ENCODE results near the gene SEMA5A.

SEMA5A gene

GRCh38 chr5:9515436-9515835 is 30.4 kb downstream of the SEMA5A start:
- no peaks in the 10 kb centered on the region for H3K36me3 Mint-ChIP-seq (ENCODE audit: insufficient read depth)

GRCh38 chr5:9514968-9515367 is 30.9 kb downstream of the SEMA5A start:
- no peaks in the 10 kb centered on the region for H3K27me3 Mint-ChIP-seq
- H3K4me3 Mint-ChIP-seq = no peak overlapping the region
- no peaks in the 10 kb centered on the region for H3K36me3 Mint-ChIP-seq (ENCODE audit: insufficient read depth)
- DNase-seq (no peak), ATAC-seq (replicated peaks) (no peak)
- H3K4me1 Mint-ChIP-seq (ENCODE audit: low read depth in 2 of 2) = no peaks in the 10 kb centered on the region
- no peak overlapping the region for H3K27ac Mint-ChIP-seq
- H3K9me3 Mint-ChIP-seq = peaks cover 7 to 21% of the 10 kb centered on the region in 2 donors

More at GRCh38 chr5:9515436-9515835, 30.4 kb downstream of the SEMA5A start:
- ATAC-seq (replicated peaks) (no peak), DNase-seq (no peak)
- Mint-ChIP-seq H3K27ac (no peak overlapping the region), H3K4me1 (ENCODE audit: low read depth in 2 of 2) (no peaks in the 10 kb centered on the region), H3K4me3 (no peak overlapping the region), H3K9me3 (peaks cover 7 to 21% of the 10 kb centered on the region in 2 donors), H3K27me3 (no peaks in the 10 kb centered on the region)

DNA sequence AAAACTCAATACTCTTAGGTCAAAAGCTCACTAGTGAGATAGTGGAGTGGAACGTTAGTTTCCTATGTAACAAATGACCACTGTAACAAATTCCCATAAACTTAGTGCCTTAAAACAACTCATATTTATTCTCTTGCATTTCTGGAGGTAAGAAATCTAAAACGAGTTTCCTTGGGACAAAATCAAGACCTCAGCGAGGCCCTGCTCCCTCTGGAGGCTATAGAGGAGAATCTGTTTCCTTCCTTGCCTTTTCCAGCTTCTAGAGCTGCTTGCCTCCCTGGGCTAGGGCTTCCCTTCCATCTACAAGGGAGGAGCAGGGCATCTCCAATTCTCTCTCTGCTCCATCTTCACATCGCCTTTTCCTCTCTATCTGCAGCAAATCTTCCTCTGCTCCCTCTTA is 32.0 kb downstream of the SEMA5A start:
- no peaks in the 10 kb centered on the region for H3K36me3 Mint-ChIP-seq (ENCODE audit: insufficient read depth)
- DNase-seq (no peak), ATAC-seq (replicated peaks) (no peak)
- no peaks in the 10 kb centered on the region for H3K27me3 Mint-ChIP-seq
- peaks cover 7 to 25% of the 10 kb centered on the region in 2 donors for H3K9me3 Mint-ChIP-seq
- H3K4me3 Mint-ChIP-seq = no peak overlapping the region
- no peak overlapping the region for H3K27ac Mint-ChIP-seq
- H3K4me1 Mint-ChIP-seq (ENCODE audit: low read depth in 2 of 2) = no peaks in the 10 kb centered on the region

DNA sequence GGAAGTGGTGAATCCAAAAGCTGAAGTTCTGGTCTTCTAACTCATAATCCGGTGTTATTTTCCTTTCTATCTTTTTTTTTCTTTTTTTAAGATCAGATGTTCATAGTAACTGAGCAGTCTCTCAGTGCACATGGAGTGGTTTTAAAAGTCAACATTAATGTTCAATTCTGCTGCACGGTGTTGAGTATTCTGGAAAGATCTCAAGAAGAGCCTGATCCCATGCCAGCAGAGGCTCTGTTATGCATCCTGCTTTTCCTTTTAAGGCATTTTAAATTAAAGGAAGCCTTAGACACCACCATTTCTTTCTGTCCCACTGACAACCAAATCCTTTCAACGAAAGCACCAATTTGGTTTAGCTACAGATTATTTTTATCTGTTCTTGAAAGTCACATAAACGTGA is 33.4 kb downstream of the SEMA5A start:
- Mint-ChIP-seq H3K4me1 (ENCODE audit: low read depth in 2 of 2) (no peaks in the 10 kb centered on the region), H3K4me3 (no peak overlapping the region), H3K27me3 (no peaks in the 10 kb centered on the region), H3K9me3 (peaks cover 5 to 34% of the 10 kb centered on the region in 2 donors), H3K36me3 (ENCODE audit: insufficient read depth) (no peaks in the 10 kb centered on the region), H3K27ac (no peak overlapping the region)
- DNase-seq = no peak
- ATAC-seq (replicated peaks) = no peak

DNA sequence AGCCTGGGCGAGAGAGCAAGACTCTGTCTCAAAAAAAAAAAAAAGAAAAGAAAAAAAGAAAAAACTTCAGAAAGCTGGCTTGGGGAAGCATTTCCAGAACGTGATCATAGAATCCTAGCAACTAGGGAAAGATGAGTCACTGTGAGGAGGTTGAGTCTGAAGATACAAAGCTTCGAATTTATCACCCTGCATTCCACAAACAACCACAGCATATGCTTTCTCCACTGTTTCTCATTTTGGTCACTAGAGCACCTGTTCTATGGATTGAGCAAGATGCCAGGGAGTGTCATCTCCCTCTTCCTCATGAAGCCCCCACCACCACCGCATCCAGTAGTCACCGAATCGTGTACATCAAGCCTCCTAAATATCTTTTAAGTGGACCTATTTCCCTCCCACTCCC is 37.9 kb downstream of the SEMA5A start:
- Mint-ChIP-seq H3K9me3 (peaks cover 1 to 13% of the 10 kb centered on the region in 2 donors), H3K4me1 (ENCODE audit: low read depth in 2 of 2) (no peaks in the 10 kb centered on the region), H3K27me3 (no peaks in the 10 kb centered on the region), H3K36me3 (ENCODE audit: insufficient read depth) (no peaks in the 10 kb centered on the region), H3K4me3 (no peak overlapping the region), H3K27ac (no peak overlapping the region)
- no peak for DNase-seq
- ATAC-seq (replicated peaks) = no peak

GRCh38 chr5:9505225-9505624 is 40.6 kb downstream of the SEMA5A start:
- Mint-ChIP-seq H3K36me3 (ENCODE audit: insufficient read depth) (no peaks in the 10 kb centered on the region), H3K4me1 (ENCODE audit: low read depth in 2 of 2) (no peaks in the 10 kb centered on the region), H3K27me3 (no peaks in the 10 kb centered on the region), H3K4me3 (no peak overlapping the region), H3K27ac (no peak overlapping the region), H3K9me3 (peaks cover 7 to 20% of the 10 kb centered on the region in 2 donors)
- no peak for ATAC-seq (replicated peaks)
- DNase-seq = no peak

DNA sequence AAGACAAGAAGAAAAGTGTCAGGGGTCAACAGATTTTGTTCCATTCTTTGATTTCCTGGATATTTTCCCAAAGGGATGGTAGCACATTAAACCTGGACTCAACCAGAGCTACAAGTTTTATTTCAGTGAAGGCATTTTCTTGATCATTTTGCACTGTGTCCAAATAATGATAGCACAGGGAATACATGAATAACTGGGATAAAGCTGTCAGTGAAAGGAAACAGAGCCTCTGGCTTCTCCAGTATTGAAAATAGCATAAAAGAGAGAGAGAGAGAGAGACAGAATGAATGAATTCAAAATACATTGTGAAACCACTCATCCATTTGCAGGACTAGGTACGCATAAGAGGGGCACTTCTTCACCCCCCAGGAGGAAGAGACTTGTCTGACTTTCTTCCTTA is 43.0 kb downstream of the SEMA5A start:
- H3K27ac Mint-ChIP-seq = no peak overlapping the region
- no peaks in the 10 kb centered on the region for H3K27me3 Mint-ChIP-seq
- H3K4me1 Mint-ChIP-seq (ENCODE audit: low read depth in 2 of 2) = no peaks in the 10 kb centered on the region
- H3K9me3 Mint-ChIP-seq = peaks cover 7% of the 10 kb centered on the region in 2 donors
- no peak for ATAC-seq (replicated peaks)
- DNase-seq = no peak
- H3K36me3 Mint-ChIP-seq (ENCODE audit: insufficient read depth) = no peaks in the 10 kb centered on the region
- H3K4me3 Mint-ChIP-seq = no peak overlapping the region

DNA sequence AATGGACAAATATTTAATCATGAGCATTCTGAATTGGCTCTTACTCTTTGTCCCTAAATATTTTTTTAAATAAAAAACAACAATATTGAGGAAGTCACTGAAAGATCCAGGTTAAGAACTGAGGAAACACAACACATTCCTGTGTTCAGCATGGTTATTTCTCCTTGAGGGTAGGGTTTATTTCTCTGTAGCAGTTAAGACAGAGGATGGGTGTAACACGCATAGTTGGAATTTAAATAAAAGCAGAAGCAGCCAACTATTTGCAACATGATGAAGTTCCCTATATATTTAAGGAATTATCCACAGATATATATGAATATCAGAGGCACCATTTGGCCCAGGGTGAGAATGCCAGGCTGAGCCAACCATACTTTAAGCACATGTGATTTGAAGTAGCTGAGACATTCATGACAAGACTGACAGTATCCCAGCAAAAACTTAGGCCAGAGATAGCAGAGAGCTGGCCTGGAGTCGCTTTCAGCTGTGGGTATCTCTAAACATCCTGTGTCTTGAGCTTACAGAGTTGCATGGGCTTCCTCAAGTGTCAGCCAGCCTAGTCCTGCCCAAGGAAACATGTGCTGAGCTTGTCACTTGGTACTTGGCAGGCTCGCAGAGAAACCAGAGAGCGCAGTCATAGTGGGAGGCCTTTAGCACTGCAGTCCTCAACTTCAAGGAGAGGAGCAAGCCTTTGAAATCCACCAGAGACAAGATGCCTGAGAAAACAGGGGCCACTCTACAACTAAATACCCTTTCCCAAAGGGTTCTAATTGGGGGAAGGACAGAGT is 43.6 kb downstream of the SEMA5A start:
- Mint-ChIP-seq H3K4me3 (no peak overlapping the region), H3K36me3 (ENCODE audit: insufficient read depth) (no peaks in the 10 kb centered on the region), H3K4me1 (ENCODE audit: low read depth in 2 of 2) (no peaks in the 10 kb centered on the region), H3K9me3 (peaks cover 7% of the 10 kb centered on the region in 2 donors), H3K27ac (no peak overlapping the region), H3K27me3 (no peaks in the 10 kb centered on the region)
- DNase-seq (no peak), ATAC-seq (replicated peaks) (no peak)

- peaks cover 7% of the 10 kb centered on the region in 2 donors for H3K9me3 Mint-ChIP-seq
- H3K4me3 Mint-ChIP-seq = no peak overlapping the region
- DNase-seq (no peak), ATAC-seq (replicated peaks) (no peak)
- no peaks in the 10 kb centered on the region for H3K27me3 Mint-ChIP-seq
- no peaks in the 10 kb centered on the region for H3K36me3 Mint-ChIP-seq (ENCODE audit: insufficient read depth)
- no peak overlapping the region for H3K27ac Mint-ChIP-seq
- H3K4me1 Mint-ChIP-seq (ENCODE audit: low read depth in 2 of 2) = no peaks in the 10 kb centered on the region
Observed at GRCh38 chr5:9500625-9501024, 45.2 kb downstream of the SEMA5A start.

- Mint-ChIP-seq H3K27ac (no peak overlapping the region), H3K4me1 (ENCODE audit: low read depth in 2 of 2) (no peaks in the 10 kb centered on the region), H3K4me3 (no peak overlapping the region), H3K36me3 (ENCODE audit: insufficient read depth) (no peaks in the 10 kb centered on the region), H3K9me3 (peaks cover 7% of the 10 kb centered on the region in 2 donors), H3K27me3 (no peaks in the 10 kb centered on the region)
- no peak for DNase-seq
- no peak for ATAC-seq (replicated peaks)
Observed at GRCh38 chr5:9500193-9500592, 45.7 kb downstream of the SEMA5A start.

DNA sequence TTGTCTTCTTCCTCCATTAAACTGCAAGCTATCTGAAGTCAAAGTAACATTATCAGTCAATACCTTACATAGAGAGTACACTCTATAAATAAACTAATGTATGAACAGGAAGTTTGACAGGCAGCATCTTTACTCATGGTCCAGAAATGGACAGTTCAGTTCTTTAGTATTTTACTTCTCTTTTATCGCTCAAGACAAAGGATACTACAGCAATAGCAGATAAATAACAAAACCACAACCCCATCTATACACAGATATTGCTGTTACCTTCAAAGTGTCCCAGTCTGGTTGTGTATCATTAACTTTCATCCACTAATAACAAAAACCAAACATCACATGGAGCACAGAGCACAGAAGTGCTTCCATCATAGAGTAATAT is 46.4 kb downstream of the SEMA5A start:
- no peaks in the 10 kb centered on the region for H3K27me3 Mint-ChIP-seq
- no peaks in the 10 kb centered on the region for H3K4me1 Mint-ChIP-seq (ENCODE audit: low read depth in 2 of 2)
- DNase-seq (no peak), ATAC-seq (replicated peaks) (no peak)
- no peak overlapping the region for H3K27ac Mint-ChIP-seq
- peaks cover 7% of the 10 kb centered on the region in 2 donors for H3K9me3 Mint-ChIP-seq
- H3K36me3 Mint-ChIP-seq (ENCODE audit: insufficient read depth) = no peaks in the 10 kb centered on the region
- no peak overlapping the region for H3K4me3 Mint-ChIP-seq

DNA sequence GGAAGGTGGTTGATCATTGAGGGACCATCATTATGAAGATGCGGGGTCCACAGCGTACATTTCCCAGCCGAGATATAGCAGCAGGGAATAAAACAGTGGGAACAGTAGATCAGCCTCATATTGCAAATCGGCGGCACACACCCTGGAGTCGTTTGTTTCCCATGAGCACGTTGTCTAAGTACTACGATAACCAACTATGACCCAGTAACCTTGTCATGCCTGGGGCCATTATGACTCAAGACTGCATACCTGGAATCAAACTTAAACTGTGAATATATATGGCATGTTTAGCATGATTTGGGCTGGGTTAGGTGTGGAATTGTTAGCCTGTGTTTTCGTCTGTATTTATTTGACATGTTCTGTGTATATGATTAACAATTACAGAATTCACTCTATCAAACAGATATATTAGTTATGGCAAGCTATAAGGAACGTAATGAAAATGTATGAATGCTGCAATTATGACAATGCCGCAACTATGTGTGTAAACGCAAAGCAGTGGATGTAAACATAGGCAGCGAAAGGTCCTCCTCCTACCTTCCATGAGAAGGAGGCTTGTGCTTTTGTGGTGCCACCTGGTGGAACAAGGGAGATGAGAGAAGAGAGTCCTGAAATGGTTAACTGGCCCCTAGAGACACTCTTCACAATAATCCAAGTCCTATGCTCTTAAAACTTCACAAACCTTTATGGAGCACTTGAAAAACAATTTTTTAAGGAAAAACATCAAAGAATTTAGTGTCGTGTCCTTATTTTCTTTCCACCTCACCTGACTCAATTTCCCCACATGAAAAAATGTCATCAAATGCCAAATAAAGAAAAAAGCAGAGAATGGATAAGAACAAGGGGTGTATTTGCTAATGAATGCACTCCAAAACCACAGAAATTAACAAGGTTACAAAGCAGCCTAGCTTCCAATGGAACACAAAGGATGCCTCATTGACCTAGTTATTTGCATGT is 47.1 kb downstream of the SEMA5A start:
- no peak overlapping the region for H3K4me3 Mint-ChIP-seq
- DNase-seq (no peak), ATAC-seq (replicated peaks) (no peak)
- H3K9me3 Mint-ChIP-seq = peaks cover 7% of the 10 kb centered on the region in 2 donors
- H3K27me3 Mint-ChIP-seq = no peaks in the 10 kb centered on the region
- H3K27ac Mint-ChIP-seq = no peak overlapping the region
- H3K4me1 Mint-ChIP-seq (ENCODE audit: low read depth in 2 of 2) = no peaks in the 10 kb centered on the region
- H3K36me3 Mint-ChIP-seq (ENCODE audit: insufficient read depth) = no peaks in the 10 kb centered on the region

DNA sequence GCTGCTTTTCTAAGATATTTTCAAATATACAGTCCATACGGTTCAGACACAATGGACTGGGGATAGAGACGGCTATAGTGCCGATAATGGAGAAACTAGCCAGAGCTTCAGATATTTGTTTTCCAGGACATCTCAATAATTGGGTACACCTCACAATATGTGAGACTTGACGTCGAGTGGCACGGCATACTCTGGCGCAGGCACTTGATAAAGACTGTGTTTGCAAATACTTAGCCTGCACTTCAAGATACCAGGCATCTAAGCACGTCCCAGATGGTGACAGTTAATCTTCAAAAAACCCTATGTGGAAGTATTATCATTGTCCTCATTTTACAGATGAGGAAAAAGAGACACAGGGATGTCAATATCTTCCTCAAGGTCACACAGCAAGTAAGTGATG is 48.5 kb downstream of the SEMA5A start:
- peaks cover 0 to 1% of the 10 kb centered on the region in 2 donors for H3K9me3 Mint-ChIP-seq
- H3K27me3 Mint-ChIP-seq = no peaks in the 10 kb centered on the region
- DNase-seq = no peak
- H3K27ac Mint-ChIP-seq = no peak overlapping the region
- H3K4me1 Mint-ChIP-seq (ENCODE audit: low read depth in 2 of 2) = no peaks in the 10 kb centered on the region
- no peak for ATAC-seq (replicated peaks)
- H3K4me3 Mint-ChIP-seq = no peak overlapping the region
- H3K36me3 Mint-ChIP-seq (ENCODE audit: insufficient read depth) = no peaks in the 10 kb centered on the region

- Mint-ChIP-seq H3K9me3 (peaks cover 0 to 1% of the 10 kb centered on the region in 2 donors), H3K27me3 (no peaks in the 10 kb centered on the region), H3K4me3 (no peak overlapping the region), H3K4me1 (ENCODE audit: low read depth in 2 of 2) (no peaks in the 10 kb centered on the region), H3K27ac (no peak overlapping the region), H3K36me3 (ENCODE audit: insufficient read depth) (no peaks in the 10 kb centered on the region)
- DNase-seq (no peak), ATAC-seq (replicated peaks) (no peak)
Observed at GRCh38 chr5:9496801-9497200, 49.1 kb downstream of the SEMA5A start.
